GM19395 (cell line): ENCODE data around the gene ANXA5.
"Not testable (repeated sequence)": the region's sequence is repeated elsewhere in the genome, so short reads cannot be mapped to it uniquely, and the experiment has no call there.

Source experiments
- ATAC-seq: cut with Tn5 transposase; IDR thresholded peaks from one replicate; pipeline ENCODE4 v1.9.1; 2021; ENCODE audit warnings: mild to moderate bottlenecking, moderate library complexity; ENCODE audit not compliant: unreplicated experiment

Gene ANXA5

GRCh38 chr4:121679951-121680350 lies 16.8 kb downstream of the ANXA5 start:
- ATAC-seq = no peak

- ATAC-seq = no peak
Observed at GRCh38 chr4:121679267-121679666, 17.5 kb downstream of the ANXA5 start.

GRCh38 chr4:121677524-121677923 lies 19.3 kb downstream of the ANXA5 start:
- ATAC-seq = no peak

GRCh38 chr4:121676345-121677075 lies 20.3 kb downstream of the ANXA5 start:
- ATAC-seq = no peak

GRCh38 chr4:121675715-121676114 lies 21.1 kb downstream of the ANXA5 start:
- ATAC-seq = no peak

GRCh38 chr4:121674696-121675095 lies 22.1 kb downstream of the ANXA5 start:
- no peak for ATAC-seq

GRCh38 chr4:121674191-121674590 lies 22.6 kb downstream of the ANXA5 start:
- no peak for ATAC-seq

GRCh38 chr4:121669163-121669550 lies 27.6 kb downstream of the ANXA5 start:
- no peak for ATAC-seq

GRCh38 chr4:121668368-121669162 lies 28.2 kb downstream of the ANXA5 start:
- no peak for ATAC-seq

GRCh38 chr4:121666091-121666679 lies 30.6 kb downstream of the ANXA5 start:
- no peak for ATAC-seq

- ATAC-seq = no peak
Observed at GRCh38 chr4:121665371-121665770, 31.4 kb downstream of the ANXA5 start.

- no peak for ATAC-seq
Observed at GRCh38 chr4:121662225-121662624, 34.6 kb downstream of the ANXA5 start.

- ATAC-seq = not testable (repeated sequence)
Observed at GRCh38 chr4:121660175-121660933, 36.4 kb downstream of the ANXA5 start.

- ATAC-seq = no peak
Observed at GRCh38 chr4:121658125-121658524, 38.7 kb downstream of the ANXA5 start.

- no peak for ATAC-seq
Observed at GRCh38 chr4:121656269-121656641, 40.5 kb downstream of the ANXA5 start.

- no peak for ATAC-seq
Observed at GRCh38 chr4:121655320-121656268, 41.2 kb downstream of the ANXA5 start.

- peak; percentile 94 for ATAC-seq
Observed at GRCh38 chr4:121654738-121655137, 42.0 kb downstream of the ANXA5 start.

- ATAC-seq = no peak
Observed at GRCh38 chr4:121653986-121654385, 42.8 kb downstream of the ANXA5 start.

GRCh38 chr4:121653214-121653613 lies 43.6 kb downstream of the ANXA5 start:
- ATAC-seq = no peak

- no peak for ATAC-seq
Observed at GRCh38 chr4:121651597-121651996, 45.2 kb downstream of the ANXA5 start.
